Keratinocyte (primary cell): ENCODE results near the gene NDUFB6. TPM values are rescaled to one million over a fixed set of nuclear protein-coding genes. Genes with fewer than 3 reads are reported as not detected.

Experiments used
- DNase-seq: peaks from one replicate; pipeline ENCODE4 v3.0.0-alpha.2; 2011; ENCODE audit warnings: low read depth, missing footprints, low spot score
- FAIRE-seq: peaks from 2 replicates; lab custom pipeline; 2011; peaks lifted over from hg19 to GRCh38; lab: Jason Lieb, UNC
- H2AFZ ChIP-seq: 2 replicates; pipeline ENCODE4 v1.6.0; 2012; ENCODE audit warnings: low read length, control low read depth, inconsistent platforms; ENCODE audit not compliant: control insufficient read depth
- H3K27ac ChIP-seq: 2 replicates; pipeline ENCODE4 v1.5.1; 2011; ENCODE audit warnings: low read length; ENCODE audit not compliant: control insufficient read depth, insufficient read depth
- H3K27me3 ChIP-seq: 3 replicates; pipeline ENCODE4 v1.6.0; 2011; ENCODE audit warnings: low read length; ENCODE audit not compliant: control insufficient read depth, insufficient read depth; ENCODE audit errors: extremely low read depth
- H3K36me3 ChIP-seq, 2 experiments: 2 replicates in 1 of 2; 3 replicates in 1 of 2; pipeline ENCODE4 v1.5.1; 2011; ENCODE audit warnings: low read length in 2 of 2, mild to moderate bottlenecking in 1 of 2; ENCODE audit not compliant: control insufficient read depth in 2 of 2, insufficient read depth in 2 of 2; ENCODE audit errors: extremely low read depth in 1 of 2
- H3K4me1 ChIP-seq: 3 replicates; pipeline ENCODE4 v1.5.1; 2011; ENCODE audit warnings: low read length; ENCODE audit not compliant: control insufficient read depth, insufficient read depth; ENCODE audit errors: extremely low read depth
- H3K4me2 ChIP-seq: 3 replicates; pipeline ENCODE4 v1.6.0; 2011; ENCODE audit warnings: low read depth, low read length; ENCODE audit not compliant: control insufficient read depth, insufficient read depth; ENCODE audit errors: extremely low read depth
- H3K4me3 ChIP-seq, 3 experiments: fragments of 200-600 bp in 1 of 3; sonication (generic) in 1 of 3; 2 replicates in 2 of 3; 3 replicates in 1 of 3; pipeline ENCODE4 v1.5.1; 2011 to 2016; ENCODE audit warnings: low read length in 3 of 3, mild to moderate bottlenecking in 3 of 3, control low read depth in 2 of 3, inconsistent platforms in 1 of 3, low read depth in 1 of 3, mixed read lengths in 1 of 3, mixed run types in 1 of 3, moderate library complexity in 1 of 3; ENCODE audit not compliant: control insufficient read depth in 2 of 3, insufficient read depth in 2 of 3; ENCODE audit errors: extremely low read depth in 1 of 3
- H3K79me2 ChIP-seq: 2 replicates; pipeline ENCODE4 v1.6.0; 2012; ENCODE audit warnings: low read length; ENCODE audit not compliant: control insufficient read depth, insufficient read depth
- H3K9ac ChIP-seq: 3 replicates; pipeline ENCODE4 v1.6.0; 2011; ENCODE audit warnings: low read length; ENCODE audit not compliant: control insufficient read depth, insufficient read depth; ENCODE audit errors: extremely low read depth
- H3K9me1 ChIP-seq: 3 replicates; pipeline ENCODE4 v1.6.0; 2011; ENCODE audit warnings: low read length; ENCODE audit not compliant: control insufficient read depth, insufficient read depth; ENCODE audit errors: extremely low read depth
- H3K9me3 ChIP-seq: 2 replicates; pipeline ENCODE4 v1.5.1; 2012; ENCODE audit warnings: low read depth, low read length; ENCODE audit not compliant: control insufficient read depth
- H4K20me1 ChIP-seq: 3 replicates; pipeline ENCODE4 v1.6.0; 2011; ENCODE audit warnings: low read length; ENCODE audit not compliant: control insufficient read depth, insufficient read depth; ENCODE audit errors: extremely low read depth
- CTCF ChIP-seq, 3 experiments: IDR thresholded peaks in 1 of 3; conservative IDR thresholded peaks in 1 of 3; optimal IDR thresholded peaks in 1 of 3; 2 replicates in 2 of 3; 3 replicates in 1 of 3; pipeline versions ENCODE3 to v1.5.1; 2011; ENCODE audit warnings: low read length in 3 of 3, mild to moderate bottlenecking in 3 of 3, moderate library complexity in 2 of 3, control low read depth in 1 of 3, inconsistent platforms in 1 of 3; ENCODE audit not compliant: insufficient read depth in 2 of 3; ENCODE audit errors: extremely low read depth in 1 of 3
- EZH2 ChIP-seq: IDR thresholded peaks from one replicate; pipeline ENCODE4 v1.6.1; 2012; ENCODE audit warnings: inconsistent platforms, mild to moderate bottlenecking, low read length, moderate library complexity
- dilution Hi-C: fragments of 300-500 bp; cut with MboI; formaldehyde crosslinking; loops from one replicate; pipeline ENCODE4 v1.7.0; 2020; ENCODE audit warnings: low sequenced_read_pairs; ENCODE audit not compliant: extremely low pct_ligation_motif_present
- polyA plus RNA-seq, 5 experiments: library from polyadenylated mRNA; depleted of rRNA in 3 of 5; stranded (reverse) in 3 of 5; stranded (forward) in 1 of 5; unstranded in 1 of 5; fragments of >200 nt; gene quantifications; 1 replicate in 1 of 5; 2 replicates in 3 of 5; 3 replicates in 1 of 5; pipeline versions ENCODE4 v1.2.1 to v1.2.3, GENCODE V29; 2011 to 2012; ENCODE audit warnings: missing spikeins in 2 of 5, low read depth in 1 of 5, low replicate concordance in 1 of 5

The NDUFB6 gene
- polyA plus RNA-seq, 1 donor (not counting 4 experiments of a cell fraction or from before 2014, with no cell fraction given): 67.0 TPM

- H3K79me2 ChIP-seq: no peaks in the 10 kb centered on the region
- H4K20me1 ChIP-seq: no peaks in the 10 kb centered on the region
- H3K9me1 ChIP-seq: no peaks in the 10 kb centered on the region
- DNase-seq: no peak
- H3K27ac ChIP-seq: no peak overlapping the region
- H3K9me3 ChIP-seq: no peaks in the 10 kb centered on the region
- H2AFZ ChIP-seq: no peak overlapping the region
- no peak overlapping the region for H3K4me3 ChIP-seq
- no peak overlapping the region for H3K9ac ChIP-seq
- peak; percentile 57 for FAIRE-seq
- dilution Hi-C loops: no loop called here
- TF ChIP-seq EZH2: no peak
- peak in 2 of 3 experiments; percentile 51 to 58 for TF ChIP-seq CTCF (optimal IDR thresholded peaks at IDR 0.05 in 1 of 3, IDR thresholded peaks at IDR 0.05 in 1 of 3, conservative IDR thresholded peaks at IDR 0.05 in 1 of 3; ENCODE audit: extremely low read depth in 1 of 3, insufficient read depth in 2 of 3, low read length in 3 of 3)
- H3K4me2 ChIP-seq: no peak overlapping the region
- no peaks in the 10 kb centered on the region for H3K27me3 ChIP-seq
- no peaks in the 10 kb centered on the region for H3K36me3 ChIP-seq
- peaks cover 8% of the 10 kb centered on the region for H3K4me1 ChIP-seq
Observed at GRCh38 chr9:32589083-32589723, 16.2 kb upstream of the NDUFB6 start.

GRCh38 chr9:32587901-32588300 is 14.9 kb upstream of the NDUFB6 start:
- peak; percentile 23 for FAIRE-seq
- H3K4me2 ChIP-seq: no peak overlapping the region
- H3K9ac ChIP-seq: no peak overlapping the region
- DNase-seq: no peak
- no peak overlapping the region for H2AFZ ChIP-seq
- H3K27ac ChIP-seq: no peak overlapping the region
- H4K20me1 ChIP-seq: no peaks in the 10 kb centered on the region
- H3K4me3 ChIP-seq: no peak overlapping the region
- TF ChIP-seq CTCF (optimal IDR thresholded peaks at IDR 0.05 in 1 of 3, IDR thresholded peaks at IDR 0.05 in 1 of 3, conservative IDR thresholded peaks at IDR 0.05 in 1 of 3; ENCODE audit: extremely low read depth in 1 of 3, insufficient read depth in 2 of 3, low read length in 3 of 3) (peak in 1 of 3 experiments; percentile 27), EZH2 (no peak)
- H3K36me3 ChIP-seq: no peaks in the 10 kb centered on the region
- H3K9me1 ChIP-seq: no peaks in the 10 kb centered on the region
- dilution Hi-C loops: no loop called here
- peaks cover 8% of the 10 kb centered on the region for H3K4me1 ChIP-seq
- no peaks in the 10 kb centered on the region for H3K27me3 ChIP-seq
- no peaks in the 10 kb centered on the region for H3K79me2 ChIP-seq
- no peaks in the 10 kb centered on the region for H3K9me3 ChIP-seq
